T47D (cell line): Measurements from ENCODE around the gene PPIF.
A peak's percentile ranks its signal among the peaks of the same experiment; 100 is the strongest.

Experiments used
- DNase-seq, 2 experiments: peaks; one replicate each; pipeline versions ENCODE4 v3.0.0 to v3.0.0-alpha.2; 2011 to 2012; ENCODE audit warnings: low read depth in 1 of 2, low spot score in 1 of 2
- JUND ChIP-seq: IDR thresholded peaks from 2 replicates; pipeline ENCODE4 v1.6.1; 2012; ENCODE audit warnings: low read depth
- in situ Hi-C: cut with HindIII; loops from 2 replicates; pipeline ENCODE4 v1.10.0; 2016; ENCODE audit warnings: low sequenced_read_pairs, low pct_unique_long_range_greater_than_20kb

Gene PPIF

GRCh38 chr10:79319115-79319771, 28.0 kb upstream of the PPIF start:
- no peak for DNase-seq
- in situ Hi-C loops: no loop called here
- TF ChIP-seq JUND: no peak

GRCh38 chr10:79320316-79320715, 27.0 kb upstream of the PPIF start:
- in situ Hi-C loops: no loop called here
- TF ChIP-seq JUND: no peak
- DNase-seq: no peak

GRCh38 chr10:79320820-79321493, 26.3 kb upstream of the PPIF start:
- no peak for TF ChIP-seq JUND
- in situ Hi-C loops: no loop called here
- DNase-seq: no peak

GRCh38 chr10:79321494-79321882, 25.8 kb upstream of the PPIF start:
- no peak for DNase-seq
- in situ Hi-C loops: no loop called here
- no peak for TF ChIP-seq JUND

GRCh38 chr10:79321951-79322350, 25.3 kb upstream of the PPIF start:
- no peak for TF ChIP-seq JUND
- in situ Hi-C loops: no loop called here
- no peak for DNase-seq

- in situ Hi-C loops: no loop called here
- DNase-seq: peak in 1 of 2 experiments; percentile 59
- no peak for TF ChIP-seq JUND
Measured at GRCh38 chr10:79322616-79323543, 24.4 kb upstream of the PPIF start.

GRCh38 chr10:79323602-79324001, 23.7 kb upstream of the PPIF start:
- no peak for TF ChIP-seq JUND
- no peak for DNase-seq
- in situ Hi-C loops: no loop called here

- in situ Hi-C loops: no loop called here
- no peak for TF ChIP-seq JUND
- DNase-seq: no peak
Measured at GRCh38 chr10:79324032-79324695, 23.1 kb upstream of the PPIF start.

- in situ Hi-C loops: no loop called here
- no peak for TF ChIP-seq JUND
- DNase-seq: no peak
Measured at GRCh38 chr10:79326361-79327089, 20.7 kb upstream of the PPIF start.

- DNase-seq: no peak
- no peak for TF ChIP-seq JUND
- in situ Hi-C loops: no loop called here
Measured at GRCh38 chr10:79327090-79327457, 20.2 kb upstream of the PPIF start.

- in situ Hi-C loops: no loop called here
- no peak for TF ChIP-seq JUND
- no peak for DNase-seq
Measured at GRCh38 chr10:79328147-79328701, 19.0 kb upstream of the PPIF start.
